Activated gamma-delta T cell treated with Interleukin-2 at 50 U/mL for 16 hours (primary cell): Measurements from ENCODE around the gene APOA1.
"Not testable (repeated sequence)": the region's sequence is repeated elsewhere in the genome, so short reads cannot be mapped to it uniquely, and the experiment has no call there.

ENCODE experiments used
- DNase-seq: peaks from one replicate; pipeline ENCODE4 v3.0.0-alpha.2; 2020

Gene APOA1

DNA sequence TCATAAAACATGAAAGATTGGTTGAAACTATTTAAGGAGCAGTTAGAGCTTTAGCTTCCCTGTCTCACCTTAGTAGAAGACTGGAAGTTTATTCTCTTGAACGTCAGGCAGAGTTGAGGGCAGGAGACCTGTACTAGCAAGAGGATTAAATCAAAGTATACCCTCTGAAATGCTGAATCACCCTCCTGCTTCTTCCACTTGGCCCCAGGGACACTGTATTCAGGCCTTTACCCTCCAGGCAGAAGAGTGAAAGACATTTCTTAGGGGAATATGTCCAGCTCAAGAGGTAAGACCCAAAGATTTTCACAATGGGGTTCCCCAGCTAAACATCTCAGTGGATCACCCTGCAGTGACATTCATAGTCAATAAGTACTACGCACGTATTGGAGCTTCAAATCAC lies 26.2 kb downstream of the APOA1 start:
- no peak for DNase-seq

DNA sequence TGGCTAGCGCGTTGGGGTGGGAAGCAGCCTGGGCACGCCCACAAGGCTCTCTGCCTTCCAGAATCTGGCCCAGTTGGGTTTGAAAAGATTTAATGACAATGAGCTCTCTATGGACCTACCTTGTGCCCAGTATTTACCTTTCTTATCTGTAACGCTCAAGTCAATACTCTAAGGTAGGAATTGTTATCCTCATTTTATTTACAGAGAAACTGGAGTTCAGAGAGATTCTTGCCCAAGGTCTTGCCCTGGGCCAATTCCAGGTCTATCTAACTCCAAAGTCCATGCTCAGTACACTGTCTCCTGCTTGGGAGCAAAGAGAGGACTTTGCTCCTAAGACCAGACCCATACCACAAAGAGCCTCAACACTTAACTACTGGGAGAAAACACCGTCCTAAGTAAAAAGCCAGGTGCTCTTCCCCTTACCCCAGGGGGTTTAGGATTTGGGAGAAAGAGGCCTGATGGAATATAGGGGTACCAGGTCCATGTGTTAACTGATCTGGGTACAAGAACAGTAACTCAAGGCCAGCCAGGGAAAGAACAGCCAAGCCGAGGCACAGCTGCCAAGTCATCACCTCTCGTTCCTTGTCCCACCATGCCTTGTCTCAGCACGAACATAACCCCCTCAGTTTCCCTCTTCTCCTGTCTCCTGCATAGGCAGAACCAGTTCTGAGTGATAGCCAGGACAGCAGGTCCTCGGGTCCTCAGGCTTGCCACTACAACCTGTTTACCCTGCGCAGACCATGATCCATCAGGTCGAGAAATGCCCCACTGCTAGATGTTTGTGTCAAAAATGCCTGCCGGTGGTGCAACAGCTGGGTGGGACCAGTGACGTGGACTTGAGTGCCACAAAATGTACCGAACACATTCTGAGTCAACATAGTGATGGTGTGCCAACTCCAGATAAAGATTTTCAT lies 28.9 kb downstream of the APOA1 start:
- DNase-seq = no peak

DNA sequence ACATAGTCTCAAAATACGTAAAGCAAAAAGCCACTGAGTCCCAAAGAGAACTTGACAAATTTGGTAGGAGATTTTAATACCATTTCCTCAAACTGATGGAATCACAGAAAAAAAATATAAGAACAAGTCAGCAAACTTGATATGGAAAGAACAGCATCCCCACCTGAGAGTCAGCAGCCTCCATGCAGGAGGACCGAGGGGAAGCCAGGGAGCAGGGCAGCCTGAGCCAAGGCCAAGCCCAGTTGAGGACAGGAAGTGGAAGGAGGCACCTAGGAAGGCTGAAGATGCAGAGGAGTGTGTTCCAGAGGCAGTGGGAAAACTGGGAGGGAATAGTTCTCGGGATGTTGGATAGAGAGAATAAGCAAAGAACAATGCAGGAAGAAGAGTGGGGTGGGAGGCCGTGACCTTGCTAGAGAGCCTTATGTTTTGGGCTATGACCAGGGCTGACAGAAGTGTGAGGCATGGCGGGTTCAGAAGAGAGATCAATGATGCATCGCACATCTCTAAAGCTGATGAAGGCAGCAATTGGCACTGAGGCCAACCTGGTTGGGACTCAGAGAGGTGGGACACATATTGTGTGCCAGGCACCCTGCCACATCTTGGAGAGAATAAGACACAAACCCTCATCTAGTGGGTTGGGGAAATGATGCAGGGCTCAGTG lies 29.7 kb downstream of the APOA1 start:
- no peak for DNase-seq

DNA sequence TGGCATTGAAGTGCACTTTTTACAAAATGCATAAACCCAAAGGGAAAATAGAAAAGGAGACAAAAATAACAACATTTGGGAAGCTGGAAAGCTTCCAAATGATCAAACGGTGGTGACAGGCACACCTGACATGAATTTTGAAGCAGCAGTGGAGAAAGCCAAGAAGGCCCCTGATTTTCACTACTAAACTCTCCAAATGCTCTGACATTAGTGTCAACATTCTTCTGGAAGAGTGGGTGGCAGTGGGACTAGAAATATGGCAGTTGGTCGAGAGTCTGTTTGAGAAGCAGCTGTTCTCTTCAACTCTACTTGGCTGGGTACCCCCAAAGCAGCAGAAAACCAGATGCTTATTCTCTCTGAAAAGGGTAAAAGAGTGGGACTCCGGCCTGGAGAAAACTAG lies 33.4 kb downstream of the APOA1 start:
- no peak for DNase-seq

DNA sequence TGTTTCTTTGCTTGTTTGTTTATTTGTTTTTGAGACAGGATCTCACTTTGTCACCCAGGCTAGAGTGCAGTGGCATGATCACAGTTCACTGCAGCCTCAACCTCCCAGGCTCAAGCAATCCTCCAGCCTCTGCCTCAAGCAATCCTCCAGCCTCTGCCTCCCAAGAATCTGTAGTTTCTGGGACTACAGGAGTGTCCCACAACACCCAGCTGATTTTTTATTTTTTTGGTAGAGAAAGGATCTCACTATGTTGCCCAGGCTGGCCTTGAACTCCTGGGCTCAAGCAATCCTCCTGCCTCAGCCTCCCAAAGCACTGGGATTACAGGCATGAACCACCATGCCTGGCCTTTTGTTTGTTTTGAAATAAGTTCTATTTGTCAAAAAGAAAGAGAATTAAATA lies 35.8 kb downstream of the APOA1 start:
- not testable (repeated sequence) for DNase-seq

DNA sequence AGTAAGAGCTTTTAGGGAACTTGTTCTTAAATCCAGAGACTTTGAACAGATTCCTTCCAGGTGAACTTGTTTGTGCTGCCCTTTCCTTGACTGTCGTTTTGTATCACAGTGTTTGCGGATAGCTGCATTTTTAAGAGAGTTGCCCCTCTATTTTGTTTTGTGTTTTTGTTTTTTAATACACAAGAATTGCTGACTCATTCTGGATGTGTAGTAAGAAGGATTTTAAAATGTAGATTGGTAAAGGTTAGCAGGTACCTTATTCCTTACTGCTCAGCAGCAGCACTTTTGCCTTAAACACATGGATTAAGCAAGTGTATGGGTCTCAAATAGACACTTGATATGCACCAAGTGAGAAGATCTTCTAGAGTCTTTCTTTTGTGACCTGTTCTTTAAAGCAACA lies 36.8 kb downstream of the APOA1 start:
- DNase-seq = no peak

DNA sequence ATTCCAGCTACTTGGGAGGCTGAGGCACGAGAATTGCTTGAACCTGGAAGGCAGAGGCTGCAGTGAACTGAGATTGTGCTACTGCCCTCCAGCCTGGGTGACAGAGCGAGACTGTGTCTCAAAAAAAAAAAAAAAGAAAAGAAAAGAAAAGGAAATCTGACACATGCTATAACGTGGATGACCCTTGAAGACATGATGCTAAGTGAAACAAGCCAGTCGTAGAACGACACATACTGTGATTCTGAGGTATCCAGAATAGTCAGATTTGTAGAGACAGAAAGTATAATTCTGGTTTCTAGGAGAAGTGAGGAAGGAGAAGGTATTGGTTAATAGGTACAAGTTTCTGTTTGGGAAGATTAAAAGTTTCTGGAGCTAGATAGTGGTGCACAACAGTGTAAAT lies 39.1 kb downstream of the APOA1 start:
- DNase-seq = no peak

DNA sequence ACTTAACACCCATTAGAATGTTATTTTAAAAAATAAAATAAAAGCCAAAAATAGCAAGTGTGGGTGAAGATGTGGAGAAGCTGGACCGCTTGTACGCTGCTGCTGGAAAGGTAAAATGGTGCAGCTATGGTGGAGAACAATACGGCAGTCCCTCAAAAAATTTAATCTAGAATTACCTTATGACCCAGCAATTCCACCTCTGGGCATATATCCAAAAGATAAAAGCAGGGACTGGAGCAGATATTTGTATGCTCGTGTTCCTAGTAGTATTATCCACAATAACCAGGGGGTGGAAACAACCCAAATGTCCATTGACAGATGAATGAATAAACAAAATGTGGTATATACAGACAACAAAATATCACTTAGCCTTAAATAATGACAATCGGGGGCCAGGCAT lies 39.6 kb downstream of the APOA1 start:
- DNase-seq = no peak

DNA sequence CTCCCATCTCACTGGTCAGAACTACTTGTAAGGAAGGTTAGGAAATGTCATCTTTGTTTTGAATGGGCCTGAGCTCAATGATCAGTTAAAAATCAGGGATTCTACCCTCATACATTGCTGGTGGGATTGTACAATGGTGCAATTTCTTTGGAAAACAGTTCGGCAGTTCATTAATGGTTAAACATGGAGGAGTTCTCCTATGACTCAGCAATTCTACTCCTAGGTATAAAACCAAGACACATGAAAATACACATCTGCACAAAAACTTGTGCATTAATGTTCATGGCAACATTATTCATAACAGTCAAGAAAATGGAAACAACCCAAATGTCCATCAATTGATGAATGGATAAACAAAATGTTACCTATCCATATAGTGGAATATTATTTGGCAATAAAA lies 40.9 kb downstream of the APOA1 start:
- no peak for DNase-seq

DNA sequence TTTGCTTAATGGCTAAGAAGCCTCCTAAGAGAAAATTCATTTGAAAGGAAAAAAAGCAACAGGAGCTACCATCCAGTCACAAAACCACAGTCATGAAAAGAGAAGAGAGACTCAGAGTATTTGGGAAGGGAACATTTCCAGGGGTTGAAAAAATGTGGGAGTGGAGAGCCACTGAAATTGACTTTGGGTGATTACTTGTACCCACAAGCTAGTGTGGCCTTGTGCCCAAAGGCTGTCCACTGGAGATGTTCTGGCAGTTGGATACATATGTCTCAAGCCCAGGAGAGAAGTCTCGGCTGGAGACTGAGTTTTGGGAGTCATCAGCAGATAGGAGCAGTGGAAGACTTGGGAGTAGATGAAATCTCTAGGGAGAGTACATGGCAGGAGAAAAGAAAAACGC lies 42.6 kb downstream of the APOA1 start:
- no peak for DNase-seq

DNA sequence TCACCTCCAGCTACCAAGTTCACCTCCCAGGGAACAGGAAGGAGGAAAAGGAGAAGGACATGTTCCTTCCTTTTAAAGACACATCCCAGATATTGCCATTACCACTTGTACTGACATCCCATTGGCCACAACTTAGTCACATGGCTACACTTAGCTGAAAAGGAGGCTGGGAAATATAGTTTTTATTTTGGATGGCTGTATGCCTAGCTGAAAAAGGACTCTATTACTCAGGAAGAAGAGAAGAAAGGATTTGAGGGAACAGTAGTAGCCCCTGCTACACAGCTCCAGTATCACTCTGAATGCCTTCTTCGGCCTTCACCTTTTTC lies 43.7 kb downstream of the APOA1 start:
- no peak for DNase-seq

DNA sequence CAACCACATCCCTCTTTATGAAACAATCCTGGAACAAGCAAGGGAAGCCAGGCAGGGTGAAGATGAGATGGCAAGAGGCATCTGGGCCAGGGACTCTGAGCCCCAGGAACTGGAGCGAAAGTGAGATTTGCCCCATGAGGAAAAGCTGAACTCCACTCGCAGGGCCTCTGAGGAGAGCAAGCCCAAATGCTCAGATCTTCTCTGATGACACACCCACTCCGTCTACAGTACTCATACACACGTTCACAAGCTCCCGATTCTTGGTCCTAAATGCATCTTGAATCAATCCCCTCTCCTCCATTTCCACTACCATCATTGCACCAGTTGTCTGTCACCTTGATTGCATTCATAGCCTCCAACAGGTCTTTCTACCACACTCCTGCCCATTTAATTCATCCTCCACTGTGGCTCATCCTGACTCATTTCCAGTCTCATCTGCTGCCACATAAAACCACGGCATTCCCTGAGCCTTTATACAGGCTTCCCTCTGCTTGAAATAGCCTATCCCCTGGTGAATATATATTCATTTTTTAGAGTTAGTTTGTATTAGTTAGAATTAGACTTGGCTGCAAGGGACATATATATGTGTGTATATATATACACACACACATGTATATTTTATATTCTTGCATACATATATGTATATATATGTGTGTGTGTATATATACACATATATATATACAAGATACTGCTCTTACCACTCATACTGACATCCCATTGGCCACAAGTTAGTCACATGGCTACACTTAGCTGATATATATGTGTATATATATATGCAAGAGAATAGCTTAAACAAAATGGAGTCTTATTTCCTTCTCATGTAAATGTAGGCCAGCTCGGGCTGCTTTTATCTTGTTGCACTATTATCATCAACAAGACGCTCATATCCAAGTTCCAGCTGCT lies 44.3 kb downstream of the APOA1 start:
- DNase-seq = no peak

DNA sequence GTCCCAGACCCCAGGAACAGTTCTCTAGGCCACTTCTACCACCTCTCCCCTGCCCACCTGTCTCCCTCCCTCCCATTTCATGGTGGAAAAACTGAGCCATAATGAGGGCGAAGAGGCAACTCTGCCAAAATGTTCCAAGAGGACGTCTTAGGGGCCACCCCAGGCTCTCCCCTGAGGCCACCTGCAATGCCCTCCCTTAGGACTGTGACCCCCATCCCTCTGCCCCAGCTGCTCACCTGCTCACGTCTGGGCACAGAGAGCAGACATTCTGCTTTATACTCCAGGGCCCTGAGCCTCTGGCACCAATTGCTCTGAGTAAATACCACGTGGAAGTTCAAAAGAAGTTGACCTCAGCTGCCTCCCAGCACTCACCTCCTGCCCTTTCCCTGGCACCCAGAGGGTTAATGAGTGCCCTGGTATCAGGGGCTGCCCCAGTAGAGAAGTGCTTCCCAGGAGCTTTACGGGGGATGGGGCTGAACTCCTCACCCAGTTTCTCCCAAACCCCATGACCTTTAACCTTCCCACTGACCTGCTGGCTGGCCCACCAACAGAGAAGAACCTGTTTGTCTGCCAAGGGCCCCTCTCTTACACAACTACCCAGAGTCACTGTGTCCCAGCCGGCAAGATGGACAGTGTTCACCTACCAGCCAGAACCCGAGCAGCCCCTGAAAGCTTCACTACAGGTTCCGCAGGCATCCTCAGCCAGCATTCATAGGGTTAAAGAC lies 45.1 kb downstream of the APOA1 start:
- DNase-seq = no peak

DNA sequence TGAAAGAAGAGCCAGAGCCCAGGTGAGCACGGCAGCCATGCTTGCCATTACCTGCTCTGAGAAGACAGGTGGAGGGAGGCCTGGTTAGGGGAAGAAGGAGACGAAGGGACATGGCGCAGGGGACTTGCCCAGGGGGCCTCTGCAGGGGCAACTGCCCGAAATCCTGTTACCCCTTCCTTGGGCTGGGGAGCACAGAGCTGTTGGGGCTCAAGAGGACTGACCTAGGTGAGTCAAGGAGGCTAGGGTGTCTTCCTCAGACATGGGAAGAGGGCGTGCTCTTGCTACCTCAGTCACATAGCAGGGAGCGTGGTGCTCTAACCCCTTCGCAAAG lies 45.6 kb downstream of the APOA1 start, which contains the start of gene APOA5:
TSS of gene APOA5 (minus strand) at position 67 of the 331 bp plus-strand sequence. CDS start at position 48, 19 bp downstream.
- no peak for DNase-seq

DNA sequence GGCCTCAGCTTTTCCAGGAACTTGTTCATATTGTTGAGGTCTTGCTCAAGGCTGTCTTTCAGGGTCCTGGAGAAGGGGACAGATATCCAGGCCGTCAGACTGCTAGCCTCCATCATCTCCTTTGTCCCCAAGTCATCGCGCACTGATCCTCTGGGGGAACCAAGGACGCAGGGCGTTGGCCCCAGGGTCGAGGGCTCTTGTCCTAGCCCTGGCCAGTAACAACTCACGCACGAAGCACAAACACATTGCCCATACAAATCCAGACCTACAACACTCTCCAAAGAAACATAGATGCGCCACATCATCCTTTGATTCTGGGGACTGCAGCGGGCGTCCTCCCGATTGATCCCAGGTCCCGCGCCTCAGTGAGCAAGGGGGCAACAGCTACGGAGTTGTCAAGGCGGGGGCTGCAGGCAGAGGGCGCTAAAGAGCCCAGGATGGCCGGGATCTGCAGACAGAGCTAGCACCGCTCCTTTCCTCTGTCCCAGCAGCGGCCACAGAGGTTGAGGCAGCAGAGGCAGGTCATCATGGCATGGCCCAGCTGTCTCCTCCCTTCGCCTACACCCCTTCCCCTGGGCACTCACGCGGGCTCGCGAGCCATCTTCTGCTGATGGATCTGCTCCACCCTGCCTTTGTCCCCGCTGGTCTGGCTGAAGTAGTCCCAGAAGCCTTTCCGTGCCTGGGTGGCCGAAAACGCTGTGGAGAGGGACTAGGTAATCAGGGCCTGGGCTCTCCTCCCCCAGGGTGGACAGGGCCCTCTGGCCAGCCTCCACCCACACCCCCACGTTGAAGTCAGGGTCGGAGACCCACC lies 46.2 kb downstream of the APOA1 start:
- peak; percentile 76 for DNase-seq

DNA sequence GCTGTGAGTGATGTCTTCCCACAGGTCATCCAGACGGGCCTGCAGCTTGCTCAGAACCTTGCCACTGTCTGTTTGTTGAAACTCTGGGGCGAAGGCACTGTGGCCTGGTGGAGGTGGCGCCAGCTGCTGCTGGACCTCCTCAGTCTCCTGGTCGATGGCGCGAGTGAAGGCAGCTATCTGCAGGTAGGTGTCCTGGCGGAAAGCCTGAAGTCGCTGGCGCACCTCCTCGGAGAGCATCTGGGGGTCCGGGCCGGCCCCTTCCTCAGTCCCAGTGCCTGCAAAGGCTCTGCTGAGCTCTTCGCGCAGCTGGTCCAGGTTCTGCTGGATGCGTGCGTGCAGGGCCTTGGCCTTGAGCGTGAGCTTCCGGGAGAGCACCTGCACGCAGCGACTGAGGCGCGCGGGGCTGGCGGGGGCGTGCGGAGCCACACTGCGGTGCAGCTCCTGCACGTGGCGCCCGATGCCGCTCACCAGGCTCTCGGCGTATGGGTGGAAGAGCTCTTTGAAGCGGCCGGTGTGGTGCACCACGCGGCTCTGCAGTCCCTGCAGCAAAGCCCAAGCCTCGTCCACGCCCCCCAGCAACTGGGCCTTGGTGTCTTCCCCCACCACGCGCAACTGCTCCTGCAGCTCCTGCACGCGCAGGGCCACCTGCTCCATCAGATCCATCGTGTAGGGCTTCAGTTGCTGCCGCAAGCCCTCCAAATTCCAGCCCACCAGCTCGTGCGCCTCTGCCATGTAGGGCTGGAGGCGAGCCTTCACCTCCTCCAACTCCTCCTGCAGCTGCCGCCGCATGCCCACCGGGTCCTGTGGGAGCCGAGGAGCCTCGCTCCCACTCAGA lies 47.0 kb downstream of the APOA1 start:
- no peak for DNase-seq

DNA sequence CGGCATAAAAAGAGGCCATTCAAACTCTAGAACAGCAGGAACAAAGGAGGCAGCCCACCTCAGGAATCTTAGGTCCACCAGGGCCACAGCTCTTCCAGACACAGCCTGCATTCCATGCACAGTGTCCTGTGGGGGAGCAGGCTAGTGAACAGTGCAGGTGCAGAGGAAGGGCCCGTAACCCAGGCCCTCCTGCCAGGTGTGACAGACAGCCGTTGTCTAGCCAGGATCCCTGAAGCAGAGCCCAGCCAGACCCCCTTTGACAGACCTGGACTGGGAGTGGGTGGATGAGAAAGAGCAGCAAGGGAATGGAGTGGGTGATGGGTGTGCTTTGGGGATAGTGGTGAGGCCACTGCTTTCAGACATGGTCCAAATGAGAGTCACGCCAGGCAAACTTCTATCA lies 48.4 kb downstream of the APOA1 start:
- no peak for DNase-seq

DNA sequence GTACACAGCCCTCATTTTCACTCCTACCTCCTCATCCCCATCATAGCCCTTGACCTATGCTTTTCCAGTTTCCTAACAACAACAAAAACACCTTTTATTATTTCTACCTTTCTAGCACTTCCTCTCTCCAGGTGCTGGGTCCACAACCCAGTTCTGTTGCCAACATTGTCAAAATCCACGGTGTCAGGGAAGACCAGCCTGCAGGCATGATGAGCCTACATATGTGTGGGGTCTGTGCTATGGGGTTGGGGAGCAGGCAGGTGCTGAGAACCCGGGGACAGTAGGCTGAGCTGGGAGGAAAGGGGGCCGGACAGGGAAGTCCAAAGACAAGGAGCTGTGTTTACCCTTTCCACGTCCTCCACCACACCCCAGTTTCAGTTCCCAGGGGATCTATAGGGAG lies 48.9 kb downstream of the APOA1 start:
- no peak for DNase-seq

DNA sequence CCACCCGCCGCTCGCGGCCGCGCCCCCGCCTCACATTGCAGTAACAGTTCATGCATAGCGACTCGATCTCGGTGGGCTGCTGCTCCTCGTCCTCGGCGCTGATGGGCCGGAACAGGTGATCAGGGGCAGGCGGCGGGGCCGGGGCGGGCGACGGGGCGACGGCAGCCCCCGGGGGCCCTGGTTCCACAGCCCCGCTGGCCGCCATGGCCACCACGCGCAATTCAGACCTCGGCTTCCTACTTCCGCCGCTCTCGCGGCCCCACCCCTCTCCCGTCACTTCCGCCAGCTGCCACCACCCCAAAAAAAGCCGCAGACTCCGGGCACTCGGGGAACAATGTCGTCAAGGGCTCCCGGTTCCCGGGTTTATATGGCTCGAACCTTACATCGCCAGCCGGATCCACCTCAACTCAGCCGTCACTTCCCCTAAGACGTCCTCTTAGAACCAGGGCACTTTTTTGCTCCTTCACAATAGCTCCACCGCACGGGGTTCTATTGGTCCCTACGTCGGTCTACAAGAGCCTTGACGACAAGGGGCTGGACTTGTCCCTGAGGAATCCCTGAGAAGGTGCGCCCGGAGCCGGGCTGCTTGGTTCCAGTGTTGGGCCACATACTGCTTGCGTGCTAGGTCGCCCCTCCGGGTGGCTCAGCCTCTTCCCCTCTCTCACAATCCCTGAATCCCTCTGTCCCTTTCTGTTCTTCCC lies 49.5 kb downstream of the APOA1 start, which contains the start of gene ZPR1:
TSS of gene ZPR1 (minus strand) at position 238 of the 701 bp plus-strand sequence. CDS start at position 205, 33 bp downstream.
- peak; percentile 82 for DNase-seq

DNA sequence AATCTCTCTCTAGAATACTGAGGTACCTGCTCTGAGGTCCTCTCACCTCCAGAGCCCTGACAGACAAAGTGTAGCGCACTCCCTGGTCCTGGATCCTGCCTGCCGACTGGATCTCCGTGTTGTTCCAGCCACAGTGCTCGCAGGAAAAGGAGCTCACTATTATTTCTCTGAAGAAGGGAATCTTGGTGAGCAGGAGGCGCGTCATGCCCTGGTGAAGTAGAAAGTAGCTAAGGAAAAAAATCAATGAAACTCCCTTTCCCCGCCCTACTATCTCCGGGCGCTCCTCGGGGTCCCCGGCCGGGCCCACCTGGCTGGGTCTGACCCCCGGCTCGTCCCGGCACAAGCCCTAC lies 50.0 kb downstream of the APOA1 start:
- no peak for DNase-seq
